Suprapubic skin (tissue), 3 donors: ENCODE measurements around the gene PCSK2.

Experiments used
- EP300 ChIP-seq: sonication (generic); formaldehyde crosslinking; IDR thresholded peaks from one replicate; pipeline ENCODE4 v1.6.1; 2017; ENCODE audit warnings: antibody characterized with exemption
- POLR2A ChIP-seq, 2 donors: fragments of 450-650 bp; IDR thresholded peaks; one replicate each; pipeline ENCODE4 v1.6.1; 2017; ENCODE audit warnings: antibody characterized with exemption in 2 of 2, mild to moderate bottlenecking in 2 of 2, moderate library complexity in 2 of 2
- TF ChIP-seq, protein P1 (sequence below), 2 donors: fragments of 200-600 bp in 1 of 2; fragments of 450-650 bp in 1 of 2; sonication (generic) in 1 of 2; IDR thresholded peaks; one replicate each; pipeline ENCODE4 v1.5.1; 2016 to 2019; ENCODE audit warnings: antibody characterized with exemption in 2 of 2, mild to moderate bottlenecking in 1 of 2, moderate library complexity in 1 of 2

DNA sequence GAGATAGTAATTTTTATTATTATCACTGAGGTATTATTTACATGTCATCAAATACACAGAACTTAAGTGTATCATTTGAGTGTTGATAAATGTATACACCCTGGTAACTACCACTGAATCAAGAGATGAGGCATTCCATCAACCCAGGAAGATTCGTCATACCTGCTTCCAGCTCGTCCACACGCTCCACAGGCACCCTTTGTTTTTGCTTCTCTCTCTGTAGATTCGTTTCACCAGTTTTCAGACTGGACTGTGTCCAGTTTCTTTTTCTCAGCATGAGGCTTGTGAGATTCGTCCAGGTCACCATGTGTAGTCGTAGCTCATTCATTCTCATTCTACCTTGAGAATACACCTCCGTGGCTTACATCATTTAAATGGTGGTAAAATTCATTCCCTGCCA, 239.8 kb downstream of the PCSK2 start:
- TF ChIP-seq, protein P1, sequence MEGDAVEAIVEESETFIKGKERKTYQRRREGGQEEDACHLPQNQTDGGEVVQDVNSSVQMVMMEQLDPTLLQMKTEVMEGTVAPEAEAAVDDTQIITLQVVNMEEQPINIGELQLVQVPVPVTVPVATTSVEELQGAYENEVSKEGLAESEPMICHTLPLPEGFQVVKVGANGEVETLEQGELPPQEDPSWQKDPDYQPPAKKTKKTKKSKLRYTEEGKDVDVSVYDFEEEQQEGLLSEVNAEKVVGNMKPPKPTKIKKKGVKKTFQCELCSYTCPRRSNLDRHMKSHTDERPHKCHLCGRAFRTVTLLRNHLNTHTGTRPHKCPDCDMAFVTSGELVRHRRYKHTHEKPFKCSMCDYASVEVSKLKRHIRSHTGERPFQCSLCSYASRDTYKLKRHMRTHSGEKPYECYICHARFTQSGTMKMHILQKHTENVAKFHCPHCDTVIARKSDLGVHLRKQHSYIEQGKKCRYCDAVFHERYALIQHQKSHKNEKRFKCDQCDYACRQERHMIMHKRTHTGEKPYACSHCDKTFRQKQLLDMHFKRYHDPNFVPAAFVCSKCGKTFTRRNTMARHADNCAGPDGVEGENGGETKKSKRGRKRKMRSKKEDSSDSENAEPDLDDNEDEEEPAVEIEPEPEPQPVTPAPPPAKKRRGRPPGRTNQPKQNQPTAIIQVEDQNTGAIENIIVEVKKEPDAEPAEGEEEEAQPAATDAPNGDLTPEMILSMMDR (IDR thresholded peaks at IDR 0.05) = no peak
- TF ChIP-seq EP300 = no peak
- no peak for TF ChIP-seq POLR2A (IDR thresholded peaks at IDR 0.05)
